Measurements from ENCODE around the gene ZFYVE21.

Gene ZFYVE21

GRCh38 chr14:103726474-103726873 is 10.9 kb downstream of the ZFYVE21 start:
- no peak for DNase-seq

DNA sequence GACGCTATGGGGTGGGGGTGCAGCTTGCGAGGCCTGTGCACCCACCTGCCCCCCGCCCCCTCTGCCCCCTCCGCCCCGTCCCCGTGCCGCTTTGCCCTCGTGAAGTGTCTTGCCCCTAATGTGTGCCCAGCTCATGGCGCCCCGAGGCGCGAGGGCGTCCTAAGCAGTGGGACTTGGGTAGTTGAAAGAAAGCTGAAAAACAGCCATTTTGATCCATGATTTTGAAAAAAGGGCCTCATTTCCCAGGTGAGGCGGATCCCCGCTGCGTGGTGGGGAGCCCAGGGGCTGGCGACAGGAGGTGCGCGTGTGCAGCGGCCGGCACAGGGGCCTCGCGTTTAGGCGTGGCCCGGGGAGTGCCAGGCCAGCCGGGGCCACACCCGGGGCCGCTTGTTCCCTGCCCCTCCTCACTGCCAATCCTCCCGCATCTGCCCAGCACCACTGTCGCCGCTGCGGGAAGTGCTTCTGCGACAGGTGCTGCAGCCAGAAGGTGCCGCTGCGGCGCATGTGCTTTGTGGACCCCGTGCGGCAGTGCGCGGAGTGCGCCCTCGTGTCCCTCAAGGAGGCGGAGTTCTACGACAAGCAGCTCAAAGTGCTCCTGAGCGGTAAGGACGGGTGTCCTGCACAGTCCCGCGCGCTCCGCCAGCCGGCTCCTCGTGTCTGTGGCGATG is 11.8 kb downstream of the ZFYVE21 start:
- no peak for DNase-seq

- DNase-seq: no peak
Measured at GRCh38 chr14:103728141-103728540, 12.5 kb downstream of the ZFYVE21 start.

DNA sequence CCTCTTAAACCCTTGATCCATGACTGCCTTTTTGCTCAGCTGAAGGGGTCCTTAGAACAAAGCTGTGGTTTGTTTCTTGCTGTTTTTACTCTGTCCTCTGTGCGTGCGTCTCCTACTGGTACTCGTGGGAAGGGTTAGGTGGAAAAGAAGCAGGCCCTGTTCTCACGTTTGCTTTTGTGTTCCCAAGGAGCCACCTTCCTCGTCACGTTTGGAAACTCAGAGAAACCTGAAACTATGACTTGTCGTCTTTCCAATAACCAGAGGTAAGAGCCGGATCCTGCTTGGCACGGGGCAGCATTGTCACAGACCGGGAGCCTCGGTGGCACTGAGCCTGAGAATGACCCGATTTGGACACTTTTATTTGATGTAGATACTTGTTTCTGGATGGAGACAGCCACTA is 13.1 kb downstream of the ZFYVE21 start:
- DNase-seq: no peak

GRCh38 chr14:103729496-103730448 is 14.2 kb downstream of the ZFYVE21 start:
- DNase-seq: no peak

- no peak for DNase-seq
Measured at GRCh38 chr14:103730490-103731035, 15.0 kb downstream of the ZFYVE21 start.

DNA sequence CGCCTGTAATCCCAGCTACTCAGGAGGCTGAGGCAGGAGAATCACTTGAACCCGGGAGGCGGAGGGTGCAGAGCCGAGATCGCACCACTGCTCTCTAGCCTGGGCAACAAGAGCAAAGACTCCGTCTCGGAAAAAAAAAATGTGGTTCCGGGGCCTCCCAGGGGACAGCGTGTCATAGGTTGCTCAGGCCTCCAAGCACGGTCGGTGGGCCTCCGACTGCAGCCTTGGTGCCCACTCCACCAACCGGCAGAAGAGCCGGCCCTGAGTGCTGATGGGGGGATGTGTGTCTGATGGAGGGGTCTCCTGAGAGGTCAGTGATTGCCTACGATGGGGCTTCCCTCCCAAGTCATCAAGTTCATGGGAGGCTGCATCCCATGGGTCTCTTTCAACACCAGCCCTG is 15.9 kb downstream of the ZFYVE21 start:
- no peak for DNase-seq

DNA sequence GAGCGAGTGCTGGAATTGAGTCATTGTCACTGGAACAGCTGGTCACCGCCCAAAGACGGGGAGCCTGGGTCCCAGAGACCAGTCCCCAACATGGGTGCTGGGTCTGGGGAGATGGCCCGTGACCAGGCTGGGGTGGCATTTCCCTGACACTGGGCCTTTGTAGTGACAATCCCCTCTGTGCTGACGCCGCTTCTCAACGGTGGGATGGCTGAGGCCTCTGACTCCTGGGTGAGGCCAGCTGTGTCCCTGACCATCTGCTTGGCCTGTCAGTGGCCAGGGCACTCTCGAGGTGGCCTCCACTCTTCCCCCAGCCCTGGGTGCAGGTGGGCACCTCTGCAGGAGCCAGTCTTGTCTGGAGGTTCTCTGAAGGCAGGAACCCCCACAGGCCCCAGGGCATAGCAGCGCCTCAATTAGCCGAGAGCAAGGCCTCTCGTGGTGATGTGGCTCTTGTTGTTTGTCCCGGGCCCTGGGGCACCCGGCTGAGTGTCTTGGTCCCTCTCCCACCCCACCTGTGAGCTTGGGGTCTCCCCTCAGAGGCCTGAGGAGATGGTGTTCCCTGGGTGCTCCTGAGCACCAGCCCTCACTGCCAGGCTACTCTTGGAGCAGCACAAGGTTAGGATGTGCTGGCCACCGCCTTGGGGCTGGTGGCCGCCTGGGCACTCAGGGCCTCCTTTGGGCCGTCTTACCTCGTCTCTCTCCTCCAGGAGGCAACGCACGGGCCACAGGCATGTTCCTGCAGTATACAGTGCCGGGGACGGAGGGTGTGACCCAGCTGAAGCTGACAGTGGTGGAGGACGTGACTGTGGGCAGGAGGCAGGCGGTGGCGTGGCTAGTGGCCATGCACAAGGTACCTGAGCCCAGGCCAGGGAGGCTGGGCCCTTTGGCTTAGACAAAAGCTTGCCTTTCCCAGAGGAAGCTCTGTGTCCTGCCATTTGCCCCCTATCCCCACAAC is 16.6 kb downstream of the ZFYVE21 start:
- DNase-seq: no peak

DNA sequence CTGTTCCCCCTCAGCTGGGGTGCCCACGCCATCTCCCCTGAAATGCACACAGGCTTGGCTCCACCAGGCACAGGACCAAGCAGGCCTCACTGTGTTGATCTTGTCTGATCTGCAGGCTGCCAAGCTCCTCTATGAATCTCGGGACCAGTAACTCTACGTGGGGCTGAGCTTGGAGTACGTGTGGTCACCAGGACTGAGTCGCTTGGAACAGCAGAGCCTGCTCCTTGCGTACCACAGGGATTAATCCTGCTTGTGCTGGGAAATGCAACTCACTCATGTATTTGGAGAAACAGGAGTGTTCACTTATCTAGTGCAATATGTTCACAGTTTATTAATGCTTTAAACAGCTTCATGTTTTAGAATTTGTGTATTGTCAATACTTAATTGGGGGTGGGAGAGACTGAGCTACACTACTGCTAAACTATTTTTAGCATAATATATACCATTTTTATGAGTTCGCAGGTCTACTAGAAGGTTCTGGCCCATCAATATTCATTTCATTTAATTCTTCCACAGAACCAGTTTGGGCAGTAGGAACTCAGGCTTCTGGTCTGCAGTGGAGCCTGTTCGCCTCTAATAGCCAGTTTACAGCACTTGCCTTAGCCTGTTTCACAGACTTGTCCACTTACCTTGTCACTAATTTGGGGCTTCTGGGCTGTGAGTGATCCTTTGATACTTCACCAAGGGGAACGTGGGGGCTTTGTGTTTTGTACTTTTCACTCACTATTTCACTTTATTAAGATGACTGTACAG is 17.4 kb downstream of the ZFYVE21 start:
- no peak for DNase-seq

DNA sequence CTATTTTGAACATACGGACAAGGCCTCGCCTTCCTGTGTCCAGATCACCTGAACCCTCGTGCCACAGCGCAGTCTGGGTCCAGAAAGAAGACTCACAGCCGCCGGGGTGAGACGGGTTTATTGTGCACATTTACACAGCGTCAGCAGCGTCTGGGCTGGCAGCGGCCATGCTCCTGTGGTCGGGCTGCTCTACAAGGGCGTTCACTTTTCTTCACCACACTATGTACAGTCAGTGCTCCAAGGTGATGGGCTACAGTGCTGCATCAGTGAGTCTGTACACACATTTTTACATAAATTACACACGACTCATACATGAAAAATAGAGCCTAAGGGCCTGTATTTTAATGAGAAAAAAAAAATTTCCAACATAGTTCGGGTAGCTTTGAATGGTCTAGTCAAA is 18.0 kb downstream of the ZFYVE21 start:
- DNase-seq: no peak

DNA sequence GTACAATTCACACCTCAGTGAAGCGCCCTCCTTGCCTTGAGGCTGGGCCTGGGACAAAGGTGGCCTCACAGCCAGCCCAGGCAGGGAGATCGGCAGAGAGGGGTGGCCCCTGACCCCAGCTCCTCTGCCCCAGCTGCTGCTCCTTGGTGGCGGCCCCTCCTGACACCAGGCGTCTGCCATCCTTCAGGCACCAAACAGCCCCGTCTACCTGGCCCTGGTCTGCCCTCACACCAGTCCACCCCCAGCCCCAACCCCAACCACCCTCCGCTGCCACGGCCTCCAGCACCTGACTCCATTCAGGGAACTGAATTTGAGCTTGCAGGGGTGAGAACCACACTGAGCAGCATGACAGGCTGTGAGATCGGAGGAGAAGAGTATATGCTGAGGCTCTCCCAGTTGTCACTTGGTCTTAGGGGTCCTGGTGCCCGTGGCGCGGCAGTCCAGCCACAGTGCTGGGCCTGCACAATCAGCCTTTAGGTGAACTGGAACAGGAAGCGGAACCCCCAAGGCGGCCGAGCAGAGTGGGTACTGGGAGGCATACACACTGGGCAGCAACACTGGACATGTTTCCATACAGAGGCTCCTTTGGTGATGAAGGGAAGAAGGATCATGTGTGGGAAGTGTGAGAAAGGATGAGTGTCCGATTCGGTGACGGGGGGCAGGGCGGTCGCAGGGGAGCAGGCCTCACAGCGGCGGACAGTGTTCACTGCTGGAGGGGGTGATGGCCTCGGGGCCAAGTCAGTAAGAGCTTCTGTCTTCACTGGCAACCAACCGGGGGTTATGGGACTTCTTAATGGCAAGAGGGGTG is 18.7 kb downstream of the ZFYVE21 start:
- DNase-seq: no peak

GRCh38 chr14:103735022-103735421 is 19.4 kb downstream of the ZFYVE21 start:
- DNase-seq: no peak

DNA sequence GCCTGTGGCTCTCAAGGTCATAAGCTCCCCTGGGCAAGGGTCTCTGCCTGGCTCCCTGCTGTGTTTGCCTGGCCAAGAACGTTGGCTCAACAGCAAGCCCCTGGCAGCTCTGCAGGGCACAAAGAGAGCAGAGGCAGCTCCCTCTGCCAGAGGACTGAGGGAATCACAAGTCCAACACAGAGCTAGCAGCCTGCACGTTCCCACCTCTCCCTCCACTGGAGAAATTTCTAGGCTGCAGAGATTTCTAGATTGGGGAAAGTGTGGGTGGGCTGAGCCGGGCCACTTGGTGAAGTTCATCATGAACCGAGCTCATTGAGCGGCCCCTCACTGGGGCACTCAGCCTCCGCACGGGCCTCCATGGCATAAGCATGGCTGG is 19.8 kb downstream of the ZFYVE21 start:
- DNase-seq: no peak

- DNase-seq: no peak
Measured at GRCh38 chr14:103735815-103736545, 20.4 kb downstream of the ZFYVE21 start.

DNA sequence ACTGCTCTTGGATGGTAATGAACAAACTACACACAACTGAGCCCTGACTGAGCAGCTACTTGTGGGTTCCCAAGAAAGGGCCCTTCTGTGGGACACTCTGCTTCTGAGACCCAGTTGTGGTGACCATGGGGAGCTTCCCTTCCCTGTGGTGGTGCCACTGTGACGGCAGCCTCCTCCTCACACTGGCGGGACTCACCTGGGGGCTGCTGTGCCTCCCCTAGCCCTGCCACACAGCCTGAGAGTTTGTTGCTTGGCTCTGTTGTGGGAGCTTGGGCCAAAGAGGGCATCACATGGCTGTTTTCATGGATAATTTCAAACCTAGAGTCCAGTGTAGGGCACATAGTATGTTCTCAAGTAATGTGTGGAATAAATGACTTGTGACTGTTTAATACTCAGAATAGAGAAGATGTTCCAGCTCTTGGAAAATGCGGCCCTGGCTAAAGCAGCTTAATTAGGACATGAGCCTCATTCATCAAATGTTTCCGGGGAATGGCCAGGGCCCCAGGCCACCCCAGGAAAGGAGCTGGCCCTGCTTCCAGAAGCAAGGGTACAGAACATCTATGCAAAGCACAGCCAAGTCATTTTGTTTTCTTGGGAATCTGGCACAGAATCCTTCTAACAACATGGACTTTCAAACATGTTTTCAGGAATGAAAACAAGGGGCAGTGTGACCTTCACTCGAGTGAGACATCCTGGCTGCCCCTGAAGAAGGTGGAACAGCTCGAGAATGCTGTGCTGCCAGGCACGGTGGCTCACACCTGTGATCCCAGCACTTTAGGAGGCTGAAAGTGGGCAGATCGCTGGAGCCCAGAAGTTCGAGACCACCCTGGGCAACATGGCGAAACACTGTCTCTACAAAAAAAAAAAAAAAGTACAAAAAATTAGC is 21.2 kb downstream of the ZFYVE21 start:
- no peak for DNase-seq

DNA sequence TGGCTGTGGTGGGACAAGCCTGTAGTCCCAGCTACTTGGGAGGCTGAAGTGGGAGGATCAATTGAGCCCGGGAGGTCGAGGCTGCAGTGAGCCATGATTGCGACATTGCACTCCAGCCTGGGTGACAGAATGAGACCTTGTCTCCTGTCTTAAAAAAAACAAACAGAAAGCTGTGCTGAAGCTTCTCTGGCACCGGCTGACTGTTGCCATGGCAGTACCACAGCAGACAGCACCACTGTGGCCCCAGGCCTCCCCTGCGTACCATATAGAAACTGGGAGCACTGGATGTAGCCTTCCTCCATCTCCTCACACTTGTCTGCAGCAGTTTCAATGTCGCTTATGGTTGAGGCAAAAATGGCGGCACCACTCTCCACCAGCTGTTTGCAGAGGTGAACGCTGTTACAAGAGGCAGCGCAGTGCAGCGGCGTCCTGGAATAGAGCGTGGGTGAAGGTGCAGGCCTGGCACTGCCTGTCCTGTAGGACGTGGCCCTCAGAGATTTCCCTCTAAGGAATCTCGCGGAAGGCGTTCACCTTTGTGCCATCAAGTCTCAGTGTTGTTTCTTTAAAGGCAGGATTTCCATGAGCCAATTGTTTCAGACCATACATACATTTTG is 21.9 kb downstream of the ZFYVE21 start:
- no peak for DNase-seq

DNA sequence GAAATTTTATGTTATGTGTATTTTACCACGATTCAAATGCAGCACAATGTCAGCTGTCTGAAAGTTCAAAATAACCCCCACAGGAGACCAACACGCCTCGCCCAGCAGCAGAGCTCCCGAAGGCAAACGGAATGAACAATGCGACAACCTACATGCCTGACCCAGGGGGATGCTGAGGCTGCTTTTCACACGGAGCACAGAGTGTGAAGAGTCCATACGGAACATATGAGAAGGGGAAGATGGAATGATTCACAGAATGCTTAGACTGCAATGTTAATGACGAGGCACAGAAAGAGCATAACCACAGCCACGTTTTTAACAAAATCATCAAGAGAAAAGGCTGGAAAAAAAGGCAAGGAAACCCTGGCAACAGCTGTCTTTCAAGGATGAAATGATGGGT is 22.6 kb downstream of the ZFYVE21 start:
- no peak for DNase-seq

DNA sequence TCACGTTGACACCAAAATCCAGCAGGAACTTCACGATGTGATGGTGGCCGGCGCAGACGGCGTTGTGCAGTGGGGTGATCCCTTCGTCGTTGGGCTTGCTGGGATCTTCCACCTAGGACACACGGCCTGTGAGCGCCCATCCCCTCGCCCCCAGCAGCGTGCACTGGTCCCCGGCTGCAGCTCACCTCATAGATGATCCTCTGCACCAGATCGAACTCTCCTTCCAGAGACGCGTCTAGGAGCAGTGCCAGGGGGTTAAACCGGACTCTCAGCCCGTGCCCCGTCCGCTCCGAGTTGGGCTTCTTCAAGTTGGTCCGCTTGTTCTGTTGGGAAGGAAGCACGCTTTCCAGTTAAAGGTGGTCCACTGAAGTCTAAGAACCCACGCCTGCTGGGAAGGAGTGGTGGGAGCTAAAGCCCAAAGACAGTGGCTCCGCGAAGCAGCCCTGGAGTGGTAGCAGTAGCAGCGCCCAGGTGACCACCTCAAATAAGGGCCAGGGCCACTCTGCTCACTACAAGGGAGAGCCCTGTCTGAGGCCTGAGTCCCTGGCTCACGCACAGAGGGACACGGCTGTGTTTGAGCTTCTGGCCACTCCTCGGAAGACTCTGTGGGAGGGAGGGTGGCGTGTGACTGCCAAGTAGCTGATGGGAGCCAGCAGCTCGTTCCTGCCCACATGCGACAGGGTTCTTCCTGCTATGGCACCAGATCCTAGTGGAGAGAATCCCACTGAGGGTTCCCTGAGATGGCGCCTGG is 23.3 kb downstream of the ZFYVE21 start:
- no peak for DNase-seq
